Measurements from ENCODE around the gene CKB.
"Not testable (repeated sequence)": the region's sequence is repeated elsewhere in the genome, so short reads cannot be mapped to it uniquely, and the experiment has no call there.

Gene CKB

GRCh38 chr14:103528587-103529382 is 6.2 kb upstream of the CKB start, which contains the start of gene TRMT61A:
TSS of gene TRMT61A (plus strand) at chr14:103529196. CDS start at chr14:103529979, 783 bp downstream.
- DNase-seq (ENCODE audit: insufficient read length) (peak; percentile 98), FAIRE-seq (peak; percentile 82)
- TF ChIP-seq POLR2A (IDR thresholded peaks at IDR 0.05; ENCODE audit: low read depth, low read length) (peak; percentile 76; the same call in 1 of the 2 replicates), TAF1 (IDR thresholded peaks at IDR 0.05; ENCODE audit: borderline replicate concordance, low read depth, low read length) (0 out of 2 replicates have a peak, but pooled peaks have one; percentile 15), POLR2AphosphoS5 (IDR thresholded peaks at IDR 0.05; ENCODE audit: low read depth, low read length) (no peak; the same call in 1 of the 2 replicates)

GRCh38 chr14:103528146-103528586 is 5.5 kb upstream of the CKB start:
- no peak for FAIRE-seq
- DNase-seq (ENCODE audit: insufficient read length), result no peak
- TF ChIP-seq TAF1 (IDR thresholded peaks at IDR 0.05; ENCODE audit: borderline replicate concordance, low read depth, low read length) (no peak), POLR2AphosphoS5 (IDR thresholded peaks at IDR 0.05; ENCODE audit: low read depth, low read length) (no peak), POLR2A (IDR thresholded peaks at IDR 0.05; ENCODE audit: low read depth, low read length) (no peak)

GRCh38 chr14:103527408-103528145 is 4.9 kb upstream of the CKB start:
- no peak for TF ChIP-seq TAF1 (IDR thresholded peaks at IDR 0.05; ENCODE audit: borderline replicate concordance, low read depth, low read length)
- no peak for TF ChIP-seq POLR2A (IDR thresholded peaks at IDR 0.05; ENCODE audit: low read depth, low read length)
- TF ChIP-seq POLR2AphosphoS5 (IDR thresholded peaks at IDR 0.05; ENCODE audit: low read depth, low read length), result no peak
- FAIRE-seq (peak; percentile 87), DNase-seq (ENCODE audit: insufficient read length) (no peak)

- TF ChIP-seq POLR2AphosphoS5 (IDR thresholded peaks at IDR 0.05; ENCODE audit: low read depth, low read length) (no peak), TAF1 (IDR thresholded peaks at IDR 0.05; ENCODE audit: borderline replicate concordance, low read depth, low read length) (no peak), POLR2A (IDR thresholded peaks at IDR 0.05; ENCODE audit: low read depth, low read length) (no peak)
- FAIRE-seq (no peak), DNase-seq (ENCODE audit: insufficient read length) (no peak)
These were observed 4.3 kb upstream of the CKB start for GRCh38 chr14:103526914-103527248.

GRCh38 chr14:103526247-103526913 is 3.8 kb upstream of the CKB start:
- DNase-seq (ENCODE audit: insufficient read length) (no peak), FAIRE-seq (no peak)
- TF ChIP-seq POLR2AphosphoS5 (IDR thresholded peaks at IDR 0.05; ENCODE audit: low read depth, low read length), result no peak
- TF ChIP-seq POLR2A (IDR thresholded peaks at IDR 0.05; ENCODE audit: low read depth, low read length), result no peak
- no peak for TF ChIP-seq TAF1 (IDR thresholded peaks at IDR 0.05; ENCODE audit: borderline replicate concordance, low read depth, low read length)

GRCh38 chr14:103525430-103526246 is 3.0 kb upstream of the CKB start:
- not testable (repeated sequence) for FAIRE-seq; DNase-seq (ENCODE audit: insufficient read length)

- TF ChIP-seq POLR2A (IDR thresholded peaks at IDR 0.05; ENCODE audit: low read depth, low read length) (no peak), TAF1 (IDR thresholded peaks at IDR 0.05; ENCODE audit: borderline replicate concordance, low read depth, low read length) (no peak)
- no peak for DNase-seq (ENCODE audit: insufficient read length)
- no peak for FAIRE-seq
These were observed 1.6 kb upstream of the CKB start for GRCh38 chr14:103524002-103524935.

- FAIRE-seq (no peak), DNase-seq (ENCODE audit: insufficient read length) (no peak)
- TF ChIP-seq POLR2AphosphoS5 (IDR thresholded peaks at IDR 0.05; ENCODE audit: low read depth, low read length), result no peak
- no peak for TF ChIP-seq POLR2A (IDR thresholded peaks at IDR 0.05; ENCODE audit: low read depth, low read length)
- no peak for TF ChIP-seq TAF1 (IDR thresholded peaks at IDR 0.05; ENCODE audit: borderline replicate concordance, low read depth, low read length)
These were observed 935 bp upstream of the CKB start for GRCh38 chr14:103523575-103523954.

- TF ChIP-seq POLR2AphosphoS5 (IDR thresholded peaks at IDR 0.05; ENCODE audit: low read depth, low read length) (no peak), POLR2A (IDR thresholded peaks at IDR 0.05; ENCODE audit: low read depth, low read length) (no peak), TAF1 (IDR thresholded peaks at IDR 0.05; ENCODE audit: borderline replicate concordance, low read depth, low read length) (no peak)
- DNase-seq (ENCODE audit: insufficient read length) (no peak), FAIRE-seq (no peak)
These were observed 573 bp downstream of the CKB start for GRCh38 chr14:103521951-103522563.

All from GM12892 (cell line).